Endothelial cell of umbilical vein (primary cell): ENCODE data around the gene HOXB6.

Experiments
- CTCF ChIP-seq, 2 donors: IDR thresholded peaks; 1 replicate in 1 of 2; 2 replicates in 1 of 2; pipeline ENCODE4 v1.5.1; 2011; ENCODE audit warnings: low read length in 2 of 2, mild to moderate bottlenecking in 2 of 2, moderate library complexity in 2 of 2, control low read depth in 1 of 2, inconsistent platforms in 1 of 2, low read depth in 1 of 2; ENCODE audit not compliant: insufficient read depth in 1 of 2; ENCODE audit errors: extremely low read depth in 1 of 2
- EZH2 ChIP-seq: IDR thresholded peaks from 2 replicates; pipeline ENCODE4 v1.6.1; 2012; ENCODE audit warnings: borderline replicate concordance, low read depth, mild to moderate bottlenecking, moderate library complexity, low read length, inconsistent platforms; ENCODE audit not compliant: severe bottlenecking
- FOS ChIP-seq: IDR thresholded peaks from 2 replicates; pipeline ENCODE4 v1.6.1; 2011; ENCODE audit warnings: mild to moderate bottlenecking, low read length, moderate library complexity, borderline replicate concordance; ENCODE audit not compliant: insufficient read depth
- MAX ChIP-seq: IDR thresholded peaks from 2 replicates; pipeline ENCODE4 v1.6.1; 2011; ENCODE audit not compliant: insufficient read depth, insufficient read length
- MYC ChIP-seq: IDR thresholded peaks from one replicate; pipeline ENCODE4 v1.6.1; 2011; ENCODE audit warnings: mild to moderate bottlenecking, low read depth, low read length
- POLR2A ChIP-seq: IDR thresholded peaks from 2 replicates; pipeline ENCODE4 v1.6.1; 2012; ENCODE audit warnings: low read depth, mild to moderate bottlenecking, control low read depth, low read length
- POLR2AphosphoS5 ChIP-seq: IDR thresholded peaks from 2 replicates; pipeline ENCODE4 v1.6.1; 2012; ENCODE audit warnings: low read depth, mild to moderate bottlenecking, control low read depth, low read length, moderate library complexity; ENCODE audit not compliant: insufficient read depth

- TF ChIP-seq FOS (no peak), CTCF (IDR thresholded peaks at IDR 0.05; ENCODE audit: extremely low read depth in 1 of 2, insufficient read depth in 1 of 2, low read depth in 1 of 2, low read length in 2 of 2) (no peak), POLR2A (no peak), MAX (no peak), EZH2 (no peak), POLR2AphosphoS5 (no peak), MYC (no peak)
These were observed 13.3 kb downstream of the HOXB6 start for GRCh38 chr17:48591255-48592056.
